Gastroesophageal sphincter (tissue), 4 donors: ENCODE data around the gene PARM1. TPM values are rescaled to one million over a fixed set of nuclear protein-coding genes. Genes with fewer than 3 reads are reported as not detected.

Source experiments
- ATAC-seq: fragments of 150-250 bp; one replicate; pipeline ENCODE4 v1.9.1; 2016; ENCODE audit warnings: mild to moderate bottlenecking, moderate library complexity
- H3K27ac ChIP-seq, 4 donors: fragments of 200-600 bp; sonication (generic) in 3 of 4; 1 replicate in 3 of 4; 2 replicates in 1 of 4; pipeline ENCODE4 v1.5.1; 2016 to 2019
- H3K27me3 ChIP-seq: fragments of 200-600 bp; sonication (generic); one replicate; pipeline ENCODE4 v1.5.1; 2019
- H3K36me3 ChIP-seq, 2 donors: fragments of 200-600 bp; sonication (generic); one replicate each; pipeline ENCODE4 v1.5.1; 2019; ENCODE audit warnings: control low read depth in 1 of 2
- H3K4me1 ChIP-seq, 3 donors: fragments of 200-600 bp; sonication (generic); 1 replicate in 2 of 3; 2 replicates in 1 of 3; pipeline ENCODE4 v1.5.1; 2016 to 2019; ENCODE audit warnings: control low read depth in 2 of 3
- H3K4me3 ChIP-seq, 2 donors: fragments of 200-600 bp; sonication (generic); one replicate each; pipeline ENCODE4 v1.5.1; 2019; ENCODE audit warnings: mild to moderate bottlenecking in 1 of 2, moderate library complexity in 1 of 2
- H3K9me3 ChIP-seq, 3 donors: fragments of 200-600 bp; sonication (generic); one replicate each; pipeline ENCODE4 v1.5.1; 2017 to 2019; ENCODE audit warnings: control low read depth in 2 of 3
- CTCF ChIP-seq, 4 experiments: fragments of 200-600 bp in 2 of 4; fragments of 450-650 bp in 2 of 4; sonication (generic) in 1 of 4; IDR thresholded peaks; one replicate each; pipeline ENCODE4 v1.5.1; 2017 to 2019; ENCODE audit warnings: antibody characterized with exemption in 4 of 4, mild to moderate bottlenecking in 2 of 4, moderate library complexity in 2 of 4
- EP300 ChIP-seq: sonication (generic); formaldehyde crosslinking; IDR thresholded peaks from one replicate; pipeline ENCODE4 v1.6.1; 2017; ENCODE audit warnings: antibody characterized with exemption, mild to moderate bottlenecking
- POLR2A ChIP-seq, 2 donors: fragments of 450-650 bp; IDR thresholded peaks; one replicate each; pipeline ENCODE4 v1.6.1; 2017; ENCODE audit warnings: antibody characterized with exemption in 2 of 2, mild to moderate bottlenecking in 2 of 2, moderate library complexity in 1 of 2
- POLR2AphosphoS5 ChIP-seq: sonication (generic); formaldehyde crosslinking; IDR thresholded peaks from one replicate; pipeline ENCODE4 v1.6.1; 2017; ENCODE audit warnings: antibody characterized with exemption
- WGBS, 2 donors: methylation state at CpG; one replicate each; pipeline ENCODE4 v1.1.5; 2018; ENCODE audit warnings: low coverage in 1 of 2; 5-methylcytosine and 5-hydroxymethylcytosine counted together
- total RNA-seq, 4 donors: library from RNA; depleted of rRNA; stranded (reverse); fragments of >200 nt; gene quantifications; one replicate each; pipeline ENCODE4 v1.1.0, GENCODE V29; 2016

PARM1 gene
- total RNA-seq, 4 donors from 2014 or later, result 17.7 to 24.1 (median 21.4) TPM

- 38 to 56% methylated on average over 2 of the region's 2 CpGs for WGBS, 2 donors
- H3K9me3 ChIP-seq, result no peaks in the 10 kb centered on the region
- TF ChIP-seq POLR2A (IDR thresholded peaks at IDR 0.05), result no peak
- TF ChIP-seq EP300, result no peak
- no peak for TF ChIP-seq CTCF (IDR thresholded peaks at IDR 0.05)
- no peak for TF ChIP-seq POLR2AphosphoS5
- H3K4me1 ChIP-seq, result no peaks in the 10 kb centered on the region
- H3K36me3 ChIP-seq, result no peaks in the 10 kb centered on the region
- no peak for ATAC-seq
- no peak overlapping the region for H3K4me3 ChIP-seq
- no peaks in the 10 kb centered on the region for H3K27me3 ChIP-seq
- no peak overlapping the region for H3K27ac ChIP-seq
These were observed 109.8 kb downstream of the PARM1 start for GRCh38 chr4:75042601-75043208.

DNA sequence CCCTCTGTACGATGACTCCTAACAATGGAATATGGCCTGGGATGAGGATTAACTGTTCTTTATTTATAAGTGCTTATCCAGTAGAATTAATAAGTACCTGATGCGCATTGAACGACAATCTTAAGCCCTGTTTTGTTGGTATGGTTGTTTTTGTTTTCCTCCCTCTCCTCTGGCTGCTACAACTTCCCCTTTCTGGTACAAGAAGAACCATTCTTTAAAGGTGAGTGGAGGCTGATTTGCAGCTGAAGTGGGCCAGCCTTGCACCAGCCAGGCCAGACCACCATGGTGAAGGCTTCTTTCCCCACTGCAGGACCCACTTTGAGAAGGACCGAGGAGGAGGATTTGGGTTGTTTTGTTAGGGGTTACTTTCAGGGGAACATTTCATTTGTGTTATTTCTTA is 113.3 kb downstream of the PARM1 start:
- Histone ChIP-seq H3K4me1 (no peaks in the 10 kb centered on the region), H3K9me3 (no peaks in the 10 kb centered on the region), H3K4me3 (no peak overlapping the region), H3K27me3 (no peaks in the 10 kb centered on the region), H3K36me3 (no peaks in the 10 kb centered on the region), H3K27ac (no peak overlapping the region)
- ATAC-seq, result no peak
- TF ChIP-seq CTCF (IDR thresholded peaks at IDR 0.05) (no peak), POLR2A (IDR thresholded peaks at IDR 0.05) (no peak), EP300 (no peak), POLR2AphosphoS5 (no peak)
- 86 to 88% methylated on average over 4 of the region's 4 CpGs for WGBS, 2 donors

GRCh38 chr4:75046641-75047040 is 113.7 kb downstream of the PARM1 start:
- Histone ChIP-seq H3K4me1 (no peaks in the 10 kb centered on the region), H3K9me3 (no peaks in the 10 kb centered on the region), H3K27ac (no peak overlapping the region), H3K36me3 (no peaks in the 10 kb centered on the region), H3K27me3 (no peaks in the 10 kb centered on the region), H3K4me3 (no peak overlapping the region)
- WGBS, 2 donors, result 43% methylated on average over 1 of the region's 2 CpGs; no CpG with 5 or more reads in 1 of the 2 donors
- no peak for ATAC-seq
- TF ChIP-seq POLR2A (IDR thresholded peaks at IDR 0.05) (no peak), POLR2AphosphoS5 (no peak), CTCF (IDR thresholded peaks at IDR 0.05) (no peak), EP300 (no peak)

DNA sequence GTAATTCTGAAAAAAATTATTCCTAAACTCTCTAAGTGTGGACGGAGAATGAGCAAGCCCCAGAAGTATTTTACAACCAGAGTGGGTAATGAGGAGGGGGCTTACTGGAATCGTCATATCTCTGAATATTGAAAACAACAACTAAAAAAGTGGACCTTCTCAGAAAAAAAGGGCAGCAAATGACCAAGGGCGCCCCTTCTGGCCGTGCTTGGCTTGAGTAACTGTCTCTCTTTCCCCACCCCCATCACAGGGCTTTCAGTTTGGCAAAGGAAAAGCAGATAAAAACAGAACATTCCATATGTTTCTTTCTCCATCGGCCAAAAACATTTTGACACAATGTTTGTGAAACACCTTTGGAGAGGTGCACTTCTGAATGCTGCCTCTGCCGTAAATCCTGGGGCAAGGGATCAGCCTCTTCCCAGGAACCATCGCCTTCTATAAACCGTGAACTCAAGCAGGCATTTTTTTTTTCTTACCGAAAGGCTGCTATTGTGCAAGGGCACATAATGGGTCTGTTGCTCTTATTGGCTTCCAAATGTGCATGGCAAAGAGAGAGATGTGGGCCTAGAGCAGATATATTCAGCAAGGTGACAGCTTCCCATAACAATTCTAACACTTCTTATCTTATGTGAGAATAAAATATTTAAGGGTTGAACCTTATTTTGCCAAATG is 115.4 kb downstream of the PARM1 start:
- Histone ChIP-seq H3K4me3 (no peak overlapping the region), H3K27ac (no peak overlapping the region), H3K4me1 (no peaks in the 10 kb centered on the region), H3K36me3 (no peaks in the 10 kb centered on the region), H3K9me3 (no peaks in the 10 kb centered on the region), H3K27me3 (no peaks in the 10 kb centered on the region)
- TF ChIP-seq EP300 (no peak), POLR2AphosphoS5 (no peak), CTCF (IDR thresholded peaks at IDR 0.05) (no peak)
- ATAC-seq, result no peak
- 53 to 61% methylated on average over 5 to 7 of the region's 9 CpGs for WGBS, 2 donors

GRCh38 chr4:75051431-75051830 is 118.5 kb downstream of the PARM1 start:
- Histone ChIP-seq H3K36me3 (no peaks in the 10 kb centered on the region), H3K9me3 (no peaks in the 10 kb centered on the region), H3K4me1 (no peaks in the 10 kb centered on the region), H3K27me3 (no peaks in the 10 kb centered on the region), H3K27ac (no peak overlapping the region), H3K4me3 (no peak overlapping the region)
- TF ChIP-seq POLR2AphosphoS5 (no peak), CTCF (IDR thresholded peaks at IDR 0.05) (no peak), EP300 (no peak), POLR2A (IDR thresholded peaks at IDR 0.05) (no peak)
- ATAC-seq, result no peak
- WGBS, 2 donors, result 90 to 100% methylated on average over 1 of the region's 1 CpG
